ENCODE measurements around the gene RHBDF2.
A peak's percentile ranks its signal among the peaks of the same experiment; 100 is the strongest.

DNA sequence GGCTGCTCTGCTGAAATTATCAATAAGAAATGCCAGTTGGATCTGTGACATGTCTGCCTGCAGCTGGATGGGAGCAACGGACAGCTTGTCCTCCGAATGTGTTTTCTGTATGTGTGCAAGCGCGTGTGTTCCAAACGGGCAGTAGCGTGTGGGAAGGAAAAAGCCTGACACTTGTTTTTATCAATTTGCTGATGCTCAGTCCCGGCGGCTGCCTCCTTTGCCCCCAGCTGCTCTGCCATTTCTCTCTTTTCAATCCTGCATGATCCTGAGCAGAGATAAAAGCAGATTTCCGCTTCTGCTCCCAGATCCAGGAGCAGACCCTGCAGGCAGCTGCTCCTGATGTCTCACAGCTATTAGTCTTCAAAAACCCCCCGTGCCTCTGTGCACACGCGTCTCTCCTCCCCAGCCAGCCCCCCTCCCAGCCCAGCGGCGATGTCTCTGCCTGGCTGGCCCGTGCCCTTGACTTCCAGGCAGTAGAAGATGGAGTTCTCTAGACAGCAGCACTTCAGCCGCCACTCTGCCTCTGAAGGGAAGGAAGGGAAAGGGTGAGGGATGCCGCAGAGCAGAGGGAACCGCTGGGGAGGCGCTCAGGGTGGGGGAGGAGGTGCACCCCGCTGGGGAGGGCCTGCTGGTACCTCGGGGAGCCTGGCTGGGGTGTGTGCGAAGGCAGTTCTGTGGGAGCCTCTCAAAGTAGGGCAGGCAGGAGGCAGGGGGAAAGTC, 42.8 kb upstream of the RHBDF2 start:
- no peak for TF ChIP-seq POLR2AphosphoS5 (IDR thresholded peaks at IDR 0.05; ENCODE audit: low read depth, low read length)
- no peak for TF ChIP-seq FOXP2 (optimal IDR thresholded peaks at IDR 0.05; ENCODE audit: borderline replicate concordance, extremely low read depth, extremely low read length, insufficient read depth)
- TF ChIP-seq SIN3A (IDR thresholded peaks at IDR 0.05; ENCODE audit: borderline replicate concordance, insufficient read depth, low read length) = peak; percentile 74; the same call in 1 of the 2 replicates
- TF ChIP-seq, protein P1, sequence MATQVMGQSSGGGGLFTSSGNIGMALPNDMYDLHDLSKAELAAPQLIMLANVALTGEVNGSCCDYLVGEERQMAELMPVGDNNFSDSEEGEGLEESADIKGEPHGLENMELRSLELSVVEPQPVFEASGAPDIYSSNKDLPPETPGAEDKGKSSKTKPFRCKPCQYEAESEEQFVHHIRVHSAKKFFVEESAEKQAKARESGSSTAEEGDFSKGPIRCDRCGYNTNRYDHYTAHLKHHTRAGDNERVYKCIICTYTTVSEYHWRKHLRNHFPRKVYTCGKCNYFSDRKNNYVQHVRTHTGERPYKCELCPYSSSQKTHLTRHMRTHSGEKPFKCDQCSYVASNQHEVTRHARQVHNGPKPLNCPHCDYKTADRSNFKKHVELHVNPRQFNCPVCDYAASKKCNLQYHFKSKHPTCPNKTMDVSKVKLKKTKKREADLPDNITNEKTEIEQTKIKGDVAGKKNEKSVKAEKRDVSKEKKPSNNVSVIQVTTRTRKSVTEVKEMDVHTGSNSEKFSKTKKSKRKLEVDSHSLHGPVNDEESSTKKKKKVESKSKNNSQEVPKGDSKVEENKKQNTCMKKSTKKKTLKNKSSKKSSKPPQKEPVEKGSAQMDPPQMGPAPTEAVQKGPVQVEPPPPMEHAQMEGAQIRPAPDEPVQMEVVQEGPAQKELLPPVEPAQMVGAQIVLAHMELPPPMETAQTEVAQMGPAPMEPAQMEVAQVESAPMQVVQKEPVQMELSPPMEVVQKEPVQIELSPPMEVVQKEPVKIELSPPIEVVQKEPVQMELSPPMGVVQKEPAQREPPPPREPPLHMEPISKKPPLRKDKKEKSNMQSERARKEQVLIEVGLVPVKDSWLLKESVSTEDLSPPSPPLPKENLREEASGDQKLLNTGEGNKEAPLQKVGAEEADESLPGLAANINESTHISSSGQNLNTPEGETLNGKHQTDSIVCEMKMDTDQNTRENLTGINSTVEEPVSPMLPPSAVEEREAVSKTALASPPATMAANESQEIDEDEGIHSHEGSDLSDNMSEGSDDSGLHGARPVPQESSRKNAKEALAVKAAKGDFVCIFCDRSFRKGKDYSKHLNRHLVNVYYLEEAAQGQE (IDR thresholded peaks at IDR 0.05; ENCODE audit: insufficient read depth in 1 of 2, low read depth in 2 of 2, low read length in 2 of 2) = peak in 1 of 2 experiments; percentile 32; a peak in 1 of 4 replicates
- TF ChIP-seq TAF1 (IDR thresholded peaks at IDR 0.05; ENCODE audit: borderline replicate concordance, insufficient read depth, low read length) = no peak
